ENCODE data around the gene EIF4G3.

EIF4G3 gene

DNA sequence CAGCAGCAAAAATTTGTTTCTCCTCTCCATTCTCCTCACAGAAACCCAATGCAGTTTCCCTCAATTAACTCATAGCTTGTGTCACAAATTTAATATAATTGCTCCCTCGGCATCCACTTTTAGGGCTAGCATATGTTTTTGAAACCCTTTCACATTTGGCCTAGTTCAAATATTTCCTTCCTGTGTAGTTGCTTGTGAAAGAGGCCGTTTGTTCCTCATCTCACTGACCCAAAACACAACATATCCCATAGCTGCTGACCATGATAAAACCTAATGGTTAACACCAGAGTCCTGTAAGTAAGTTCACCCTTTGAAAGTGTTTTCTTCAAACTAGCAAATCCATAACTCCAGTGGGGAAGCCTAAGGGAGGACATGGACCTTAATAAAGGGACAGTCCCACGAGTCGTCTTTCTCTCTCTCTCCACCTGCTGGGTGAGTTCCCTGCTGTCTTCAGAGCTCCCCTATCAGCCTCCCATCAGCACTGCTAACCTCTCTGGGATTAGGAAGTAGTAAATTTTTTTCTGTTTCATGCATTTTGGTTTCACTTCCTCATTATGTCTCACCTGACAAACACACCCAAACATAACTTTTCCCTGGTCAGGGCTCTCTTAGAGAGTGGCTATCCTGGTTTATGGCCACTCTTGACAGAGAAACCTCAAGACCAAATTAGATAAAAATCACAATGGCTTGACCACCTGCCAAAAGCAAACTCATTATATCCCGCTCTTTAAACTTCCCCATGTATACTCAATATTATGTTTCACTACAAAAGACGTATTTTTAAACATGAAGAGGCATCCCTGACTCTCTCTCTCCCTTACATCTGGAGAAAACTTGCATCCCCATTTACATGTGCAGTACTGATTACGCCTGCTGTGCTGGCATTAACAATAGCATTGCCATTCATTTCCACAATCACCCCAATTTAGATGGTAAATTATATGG is 211.9 kb downstream of the EIF4G3 start:
- Histone ChIP-seq H3K4me1 (ENCODE audit: insufficient read depth, low read length) (peaks cover 11% of the 10 kb centered on the region), H3K36me3 (ENCODE audit: insufficient read depth, low read length) (peaks cover 37% of the 10 kb centered on the region), H3K4me3 (ENCODE audit: low read length) (no peak overlapping the region), H3K27me3 (ENCODE audit: insufficient read depth, low read length) (no peaks in the 10 kb centered on the region), H3K9me3 (ENCODE audit: insufficient read depth, low read depth, low read length) (no peaks in the 10 kb centered on the region), H3K27ac (ENCODE audit: low read depth, low read length) (no peak overlapping the region), H3K9ac (ENCODE audit: low read depth, low read length) (no peak overlapping the region)
- WGBS: 81% methylated on average over 7 of the region's 7 CpGs

DNA sequence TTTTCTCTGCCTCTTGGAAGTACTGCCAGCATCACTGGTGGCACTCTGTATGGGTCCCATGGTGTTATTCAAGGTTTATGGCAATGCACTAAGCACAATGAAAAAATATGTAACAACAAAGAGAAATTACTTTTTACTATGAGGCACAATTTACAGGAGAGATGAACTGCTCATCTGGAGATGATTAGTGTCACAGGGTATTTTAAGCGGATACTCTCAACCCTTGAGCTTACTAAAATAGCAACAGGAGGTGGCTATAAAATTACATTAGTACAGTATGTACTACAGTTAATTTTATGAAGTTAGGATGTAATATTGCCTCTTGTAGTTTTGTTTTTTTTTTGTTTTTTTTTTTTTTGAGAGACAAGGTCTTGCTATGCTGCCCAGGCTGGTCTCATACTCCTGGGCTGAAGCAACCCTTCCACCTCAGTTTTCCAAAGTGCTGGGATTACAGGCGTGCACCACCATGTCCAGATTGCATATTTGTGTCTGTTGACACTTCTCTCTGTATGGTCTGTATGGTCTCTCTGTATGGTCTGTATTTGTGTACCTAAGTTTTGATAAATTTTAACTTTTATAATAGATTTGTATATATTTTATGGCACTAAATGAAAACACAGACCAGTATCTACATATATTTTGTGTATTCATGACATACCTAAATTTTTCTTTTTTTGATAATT is 214.0 kb downstream of the EIF4G3 start:
- Histone ChIP-seq H3K4me1 (ENCODE audit: insufficient read depth, low read length) (peaks cover 11% of the 10 kb centered on the region), H3K36me3 (ENCODE audit: insufficient read depth, low read length) (peaks cover 23% of the 10 kb centered on the region), H3K4me3 (ENCODE audit: low read length) (no peak overlapping the region), H3K9me3 (ENCODE audit: insufficient read depth, low read depth, low read length) (no peaks in the 10 kb centered on the region), H3K9ac (ENCODE audit: low read depth, low read length) (no peak overlapping the region), H3K27ac (ENCODE audit: low read depth, low read length) (no peak overlapping the region), H3K27me3 (ENCODE audit: insufficient read depth, low read length) (no peaks in the 10 kb centered on the region)
- 97% methylated on average over 2 of the region's 2 CpGs for WGBS

DNA sequence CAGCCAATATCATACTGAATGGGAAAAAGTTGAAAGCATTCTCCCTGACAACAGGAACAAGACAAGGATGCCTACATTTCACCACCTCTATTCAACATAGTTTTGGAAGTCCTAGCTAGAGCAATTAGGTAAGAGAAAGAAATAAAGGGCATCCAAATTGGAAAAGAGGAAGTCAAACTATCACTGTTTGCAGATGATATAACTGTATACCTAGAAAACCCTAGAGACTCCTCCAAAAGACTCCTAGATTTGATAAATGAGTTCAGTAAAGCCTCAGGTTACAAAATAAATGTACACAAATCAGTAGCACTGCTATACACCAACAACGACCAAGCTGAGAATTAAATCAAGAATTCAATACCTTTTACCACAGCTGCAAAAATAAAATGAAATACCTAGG is 218.3 kb downstream of the EIF4G3 start:
- H3K36me3 ChIP-seq (ENCODE audit: insufficient read depth, low read length): peaks cover 11% of the 10 kb centered on the region; the same call in 1 of the 2 replicates
- no peak overlapping the region for H3K27ac ChIP-seq (ENCODE audit: low read depth, low read length)
- no peaks in the 10 kb centered on the region for H3K27me3 ChIP-seq (ENCODE audit: insufficient read depth, low read length)
- H3K4me1 ChIP-seq (ENCODE audit: insufficient read depth, low read length): no peaks in the 10 kb centered on the region
- H3K9me3 ChIP-seq (ENCODE audit: insufficient read depth, low read depth, low read length): no peaks in the 10 kb centered on the region
- H3K9ac ChIP-seq (ENCODE audit: low read depth, low read length): no peak overlapping the region
- 91% methylated on average over 1 of the region's 1 CpG for WGBS
- H3K4me3 ChIP-seq (ENCODE audit: low read length): no peak overlapping the region

DNA sequence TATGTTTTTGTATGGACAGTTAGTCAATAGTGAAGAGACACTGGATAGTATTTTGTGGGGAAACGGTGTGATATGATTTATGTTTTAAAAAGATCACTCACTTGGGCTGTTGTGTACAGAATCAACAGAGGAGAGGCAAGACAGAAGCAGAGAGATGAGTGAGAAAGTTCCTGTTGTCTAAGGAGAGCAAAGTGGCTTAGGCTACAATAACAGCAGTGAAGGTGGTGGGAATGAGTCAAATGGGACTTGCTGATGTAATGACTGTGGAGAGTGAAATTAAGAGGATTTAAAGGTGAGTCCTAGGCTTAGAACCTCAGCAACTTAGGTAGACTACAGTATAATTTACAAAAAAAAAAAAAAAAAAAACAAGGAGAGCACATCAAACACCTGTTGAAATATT is 220.4 kb downstream of the EIF4G3 start:
- H3K4me3 ChIP-seq (ENCODE audit: low read length): no peak overlapping the region
- H3K9me3 ChIP-seq (ENCODE audit: insufficient read depth, low read depth, low read length): no peaks in the 10 kb centered on the region
- H3K36me3 ChIP-seq (ENCODE audit: insufficient read depth, low read length): no peaks in the 10 kb centered on the region
- H3K9ac ChIP-seq (ENCODE audit: low read depth, low read length): no peak overlapping the region
- H3K4me1 ChIP-seq (ENCODE audit: insufficient read depth, low read length): no peaks in the 10 kb centered on the region
- 94% methylated on average over 1 of the region's 1 CpG for WGBS
- no peaks in the 10 kb centered on the region for H3K27me3 ChIP-seq (ENCODE audit: insufficient read depth, low read length)
- H3K27ac ChIP-seq (ENCODE audit: low read depth, low read length): no peak overlapping the region

DNA sequence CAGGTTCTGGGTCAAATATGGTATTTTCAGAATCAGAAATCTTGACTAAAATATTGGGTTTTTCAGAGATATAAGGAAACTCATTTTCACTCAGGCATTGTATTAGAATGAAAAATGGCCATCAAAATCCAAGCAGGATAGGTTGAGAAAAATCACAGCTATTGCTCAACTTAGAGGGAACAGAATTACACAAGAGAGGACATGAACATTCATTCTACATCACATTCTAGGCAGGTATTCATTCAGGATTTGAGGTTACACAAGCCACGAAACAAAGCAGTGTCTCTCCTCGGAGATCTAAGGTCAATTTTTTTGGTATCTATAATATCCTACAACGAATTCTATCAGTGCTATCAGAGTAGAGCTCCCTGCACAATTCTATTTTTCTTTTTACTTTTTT is 226.0 kb downstream of the EIF4G3 start:
- WGBS: 93% methylated on average over 3 of the region's 3 CpGs
- Histone ChIP-seq H3K36me3 (ENCODE audit: insufficient read depth, low read length) (peaks cover 21% of the 10 kb centered on the region), H3K4me1 (ENCODE audit: insufficient read depth, low read length) (peaks cover 18% of the 10 kb centered on the region), H3K9ac (ENCODE audit: low read depth, low read length) (no peak overlapping the region), H3K27me3 (ENCODE audit: insufficient read depth, low read length) (no peaks in the 10 kb centered on the region), H3K9me3 (ENCODE audit: insufficient read depth, low read depth, low read length) (no peaks in the 10 kb centered on the region), H3K27ac (ENCODE audit: low read depth, low read length) (no peak overlapping the region), H3K4me3 (ENCODE audit: low read length) (no peak overlapping the region)

DNA sequence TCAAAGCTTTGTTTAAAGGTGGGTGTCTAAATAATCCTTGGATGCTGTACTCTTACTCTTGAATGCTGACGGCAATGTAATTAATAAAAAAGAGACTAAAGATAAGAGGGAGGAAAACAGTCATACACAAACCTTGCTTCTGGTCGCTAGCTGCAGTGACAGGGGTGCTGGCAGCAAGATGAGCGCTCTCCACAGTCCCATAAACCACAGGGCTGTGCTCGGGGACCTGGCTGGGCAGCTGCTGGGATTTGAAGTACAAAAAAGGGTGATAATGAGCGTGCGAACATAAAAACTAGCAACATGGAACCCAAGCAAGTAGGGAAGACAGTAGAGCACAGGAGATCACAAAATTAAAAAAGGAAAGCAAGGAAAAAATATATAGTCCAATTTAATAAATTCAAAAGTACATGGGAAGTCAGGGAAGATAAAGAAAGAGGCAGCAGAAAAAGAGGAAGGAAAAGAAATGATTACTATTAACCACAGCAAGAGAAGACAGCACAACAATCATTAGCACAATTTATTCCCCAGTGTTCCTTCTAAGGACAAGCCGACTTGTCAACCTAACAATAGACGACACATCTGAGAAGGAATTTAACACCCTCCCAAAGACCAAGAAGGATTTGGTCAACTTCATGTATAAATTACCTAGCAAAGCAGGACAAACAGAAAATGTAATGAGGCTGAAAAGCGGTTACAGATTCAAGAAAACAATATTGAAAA is 226.7 kb downstream of the EIF4G3 start:
- WGBS: 85% methylated on average over 9 of the region's 9 CpGs
- peaks cover 23% of the 10 kb centered on the region for H3K36me3 ChIP-seq (ENCODE audit: insufficient read depth, low read length)
- H3K27me3 ChIP-seq (ENCODE audit: insufficient read depth, low read length): no peaks in the 10 kb centered on the region
- H3K27ac ChIP-seq (ENCODE audit: low read depth, low read length): no peak overlapping the region
- peaks cover 18% of the 10 kb centered on the region for H3K4me1 ChIP-seq (ENCODE audit: insufficient read depth, low read length)
- no peaks in the 10 kb centered on the region for H3K9me3 ChIP-seq (ENCODE audit: insufficient read depth, low read depth, low read length)
- H3K4me3 ChIP-seq (ENCODE audit: low read length): no peak overlapping the region
- no peak overlapping the region for H3K9ac ChIP-seq (ENCODE audit: low read depth, low read length)

DNA sequence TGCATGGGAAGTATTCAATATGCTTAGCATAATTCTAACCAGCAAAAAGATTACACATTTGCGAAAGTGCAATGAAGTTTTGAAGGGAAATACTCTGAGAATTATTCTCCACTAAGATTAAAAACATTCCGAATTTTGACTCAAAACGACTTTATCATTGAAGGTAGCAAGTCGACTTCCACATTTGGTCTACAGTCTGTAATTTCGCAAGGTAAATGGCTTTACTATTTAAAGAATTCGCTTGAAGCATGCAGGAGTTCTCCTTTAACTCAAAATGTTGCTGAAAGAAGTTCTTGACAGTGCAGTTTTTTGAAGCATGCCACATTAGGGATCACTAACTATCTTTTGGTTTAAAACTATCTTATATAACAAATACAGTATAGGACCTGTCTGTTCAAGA is 228.6 kb downstream of the EIF4G3 start:
- no peak overlapping the region for H3K27ac ChIP-seq (ENCODE audit: low read depth, low read length)
- WGBS: 80% methylated on average over 6 of the region's 6 CpGs
- H3K27me3 ChIP-seq (ENCODE audit: insufficient read depth, low read length): no peaks in the 10 kb centered on the region
- peaks cover 18% of the 10 kb centered on the region for H3K4me1 ChIP-seq (ENCODE audit: insufficient read depth, low read length)
- H3K36me3 ChIP-seq (ENCODE audit: insufficient read depth, low read length): peaks cover 23% of the 10 kb centered on the region
- H3K4me3 ChIP-seq (ENCODE audit: low read length): no peak overlapping the region
- H3K9ac ChIP-seq (ENCODE audit: low read depth, low read length): no peak overlapping the region
- no peaks in the 10 kb centered on the region for H3K9me3 ChIP-seq (ENCODE audit: insufficient read depth, low read depth, low read length)

DNA sequence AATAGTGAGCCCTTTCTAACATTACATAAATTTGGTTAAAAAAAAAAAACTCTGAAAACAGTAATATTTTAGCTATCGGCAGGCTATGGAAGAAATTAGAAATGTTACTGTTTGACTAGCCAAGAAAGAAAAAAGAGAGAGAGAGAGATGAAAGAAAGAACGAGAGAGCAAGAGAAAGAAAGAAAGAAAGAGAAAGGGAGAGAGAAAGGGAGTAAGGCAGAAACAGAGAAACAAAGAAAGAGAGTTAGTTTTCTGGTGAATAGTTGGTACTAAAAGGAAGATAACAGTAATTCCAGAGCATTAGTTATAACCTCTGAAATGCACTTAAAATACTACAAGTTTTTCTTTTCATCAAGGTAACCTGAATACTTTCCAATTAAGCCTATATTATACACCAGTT is 229.3 kb downstream of the EIF4G3 start:
- Histone ChIP-seq H3K4me1 (ENCODE audit: insufficient read depth, low read length) (peaks cover 18% of the 10 kb centered on the region), H3K27ac (ENCODE audit: low read depth, low read length) (no peak overlapping the region), H3K9me3 (ENCODE audit: insufficient read depth, low read depth, low read length) (no peaks in the 10 kb centered on the region), H3K27me3 (ENCODE audit: insufficient read depth, low read length) (no peaks in the 10 kb centered on the region), H3K36me3 (ENCODE audit: insufficient read depth, low read length) (peaks cover 24% of the 10 kb centered on the region), H3K9ac (ENCODE audit: low read depth, low read length) (no peak overlapping the region), H3K4me3 (ENCODE audit: low read length) (no peak overlapping the region)
- WGBS: 94% methylated on average over 2 of the region's 2 CpGs

DNA sequence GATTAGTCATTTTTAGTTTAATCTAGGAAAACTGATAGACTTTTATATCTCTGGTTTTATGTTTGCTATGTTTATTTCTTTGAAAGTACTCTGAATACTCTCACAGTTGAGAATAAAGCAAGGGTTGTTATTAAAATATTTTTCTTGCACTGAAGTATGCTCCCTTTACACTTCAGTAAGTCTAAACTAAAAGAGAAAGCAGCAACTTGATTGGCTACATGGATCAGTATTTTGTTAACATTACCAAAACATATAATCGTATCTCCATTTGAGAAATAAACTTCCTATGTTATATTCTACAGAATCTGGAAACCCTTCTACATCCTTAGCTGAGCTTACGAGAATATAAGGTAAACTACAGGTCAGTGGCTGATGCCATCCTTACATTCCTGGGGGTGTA is 240.1 kb downstream of the EIF4G3 start:
- Histone ChIP-seq H3K4me1 (ENCODE audit: insufficient read depth, low read length) (peaks cover 12% of the 10 kb centered on the region), H3K27ac (ENCODE audit: low read depth, low read length) (no peak overlapping the region), H3K9ac (ENCODE audit: low read depth, low read length) (no peak overlapping the region), H3K27me3 (ENCODE audit: insufficient read depth, low read length) (no peaks in the 10 kb centered on the region), H3K4me3 (ENCODE audit: low read length) (no peak overlapping the region), H3K36me3 (ENCODE audit: insufficient read depth, low read length) (peaks cover 24% of the 10 kb centered on the region), H3K9me3 (ENCODE audit: insufficient read depth, low read depth, low read length) (no peaks in the 10 kb centered on the region)
- 97% methylated on average over 2 of the region's 2 CpGs for WGBS

DNA sequence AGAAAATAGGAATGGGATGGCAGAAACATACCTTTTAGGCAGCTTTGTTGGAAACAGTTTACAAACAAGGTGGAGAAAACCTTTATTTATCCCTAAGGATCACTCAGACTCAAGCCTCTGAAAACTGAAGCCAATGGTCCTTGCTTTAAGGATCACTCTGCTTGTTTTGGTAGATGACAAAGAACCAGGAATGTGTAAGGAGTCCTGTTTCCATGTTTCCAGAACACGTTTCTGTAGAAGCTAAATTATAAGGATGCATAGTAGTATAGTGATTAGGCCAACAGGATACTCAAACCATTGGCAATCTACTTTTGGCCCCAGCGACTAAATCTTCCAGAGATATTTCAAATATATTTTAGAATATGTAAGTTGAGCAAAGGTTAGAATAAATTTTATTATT is 240.5 kb downstream of the EIF4G3 start:
- Histone ChIP-seq H3K4me1 (ENCODE audit: insufficient read depth, low read length) (peaks cover 12% of the 10 kb centered on the region), H3K27ac (ENCODE audit: low read depth, low read length) (peak overlapping the region; percentile 11; the same call in 1 of the 2 replicates), H3K9me3 (ENCODE audit: insufficient read depth, low read depth, low read length) (no peaks in the 10 kb centered on the region), H3K36me3 (ENCODE audit: insufficient read depth, low read length) (peaks cover 20% of the 10 kb centered on the region), H3K4me3 (ENCODE audit: low read length) (no peak overlapping the region), H3K9ac (ENCODE audit: low read depth, low read length) (no peak overlapping the region), H3K27me3 (ENCODE audit: insufficient read depth, low read length) (no peaks in the 10 kb centered on the region)
- 82% methylated on average over 1 of the region's 2 CpGs for WGBS

DNA sequence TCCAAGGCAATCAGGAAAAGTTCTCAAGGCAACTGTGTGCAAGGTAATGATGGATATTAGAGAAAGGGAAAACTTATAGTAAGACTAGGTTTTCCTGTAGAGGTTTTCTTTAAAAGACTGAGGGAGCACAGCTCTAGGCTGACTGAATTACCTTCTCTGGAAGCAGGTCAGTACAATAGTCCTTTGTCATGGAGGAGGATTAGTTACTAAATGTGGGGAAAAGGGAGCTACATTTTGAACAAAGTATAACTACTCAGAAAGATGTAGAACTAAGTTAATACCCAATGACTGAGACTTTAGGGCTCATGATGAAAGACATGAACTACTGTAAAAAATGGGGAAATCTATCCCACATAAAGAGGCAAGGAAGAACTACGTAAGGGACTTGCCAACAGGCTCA is 241.0 kb downstream of the EIF4G3 start:
- Histone ChIP-seq H3K4me1 (ENCODE audit: insufficient read depth, low read length) (peaks cover 12% of the 10 kb centered on the region), H3K27ac (ENCODE audit: low read depth, low read length) (peak overlapping the region; percentile 11; the same call in 1 of the 2 replicates), H3K27me3 (ENCODE audit: insufficient read depth, low read length) (no peaks in the 10 kb centered on the region), H3K9ac (ENCODE audit: low read depth, low read length) (no peak overlapping the region), H3K36me3 (ENCODE audit: insufficient read depth, low read length) (peaks cover 19% of the 10 kb centered on the region; the same call in 1 of the 2 replicates), H3K4me3 (ENCODE audit: low read length) (no peak overlapping the region), H3K9me3 (ENCODE audit: insufficient read depth, low read depth, low read length) (no peaks in the 10 kb centered on the region)
- 100% methylated on average over 1 of the region's 1 CpG for WGBS
